Fibroblast of skin of scalp (primary cell): ENCODE measurements around the gene CCDC93.

Source experiments
- DNase-seq: peaks from one replicate; pipeline ENCODE4 v3.0.0-alpha.2; 2013

CCDC93 gene

DNA sequence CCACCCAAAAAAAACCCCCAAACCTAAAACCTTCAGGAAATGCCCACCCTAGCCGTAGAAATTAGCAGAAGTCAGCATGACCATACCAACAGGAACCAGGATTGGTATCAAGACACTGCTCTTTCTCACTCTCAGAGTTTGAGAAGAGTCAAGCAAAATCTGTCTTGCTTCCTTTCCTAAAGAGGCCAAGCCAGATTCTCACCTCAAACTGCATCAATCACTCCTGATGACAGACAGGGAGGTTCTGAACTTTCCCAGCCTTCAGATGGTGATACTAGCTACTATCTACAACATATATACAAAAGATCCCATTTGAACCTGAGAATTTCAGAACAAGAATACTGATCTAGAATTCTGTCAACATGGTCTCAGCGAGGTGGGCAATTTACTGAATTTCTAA, 29.7 kb downstream of the CCDC93 start:
- DNase-seq, result no peak

DNA sequence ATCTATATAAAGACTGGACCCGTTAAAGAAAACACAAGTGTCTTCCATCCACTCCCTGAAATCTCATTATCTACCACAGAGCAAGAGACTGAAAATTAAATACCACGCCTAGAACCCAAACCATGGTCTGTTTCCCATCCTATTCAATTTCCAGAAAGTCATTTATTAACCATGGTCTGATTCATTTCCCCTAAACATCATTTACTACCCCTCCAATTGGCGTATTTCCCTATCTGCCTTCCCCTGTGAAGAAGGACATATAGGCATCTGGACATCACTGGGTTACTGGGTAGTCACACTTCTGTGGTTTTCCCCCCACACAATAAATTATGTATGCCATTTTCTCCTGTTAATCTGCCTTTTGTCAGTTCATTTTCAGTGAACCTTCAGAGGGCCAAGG, 30.8 kb downstream of the CCDC93 start:
- DNase-seq, result no peak

DNA sequence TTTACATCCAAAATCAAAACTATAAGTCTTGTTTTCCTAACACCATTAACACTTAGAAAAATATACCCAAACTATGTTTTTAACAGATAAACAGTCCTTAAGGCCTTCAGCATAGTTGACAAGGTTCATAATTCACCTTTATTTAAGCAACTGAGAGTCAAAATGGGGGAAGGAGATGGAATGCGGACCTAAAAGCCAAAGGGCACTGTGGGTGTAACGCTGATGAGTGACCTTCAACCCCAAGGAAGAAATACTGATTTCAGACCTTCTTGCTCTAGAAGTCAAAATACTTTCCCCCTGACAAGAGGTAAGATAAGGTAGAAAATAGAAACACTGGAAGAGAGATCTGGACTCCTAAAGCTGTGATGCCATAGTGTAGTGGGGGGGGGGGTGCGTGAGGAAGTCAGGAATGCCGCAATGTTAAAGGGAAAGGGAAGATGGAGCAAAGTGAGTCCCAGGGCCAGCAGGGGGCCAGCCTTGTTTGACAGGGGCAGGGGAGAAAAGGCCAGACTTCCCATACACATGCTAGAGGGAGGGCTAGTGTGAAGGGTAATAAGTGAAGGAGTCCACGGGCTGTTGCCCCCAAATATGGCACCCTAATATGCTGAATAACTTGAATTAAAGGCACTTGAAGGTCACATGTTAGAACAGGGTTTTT, 31.4 kb downstream of the CCDC93 start:
- DNase-seq, result no peak

DNA sequence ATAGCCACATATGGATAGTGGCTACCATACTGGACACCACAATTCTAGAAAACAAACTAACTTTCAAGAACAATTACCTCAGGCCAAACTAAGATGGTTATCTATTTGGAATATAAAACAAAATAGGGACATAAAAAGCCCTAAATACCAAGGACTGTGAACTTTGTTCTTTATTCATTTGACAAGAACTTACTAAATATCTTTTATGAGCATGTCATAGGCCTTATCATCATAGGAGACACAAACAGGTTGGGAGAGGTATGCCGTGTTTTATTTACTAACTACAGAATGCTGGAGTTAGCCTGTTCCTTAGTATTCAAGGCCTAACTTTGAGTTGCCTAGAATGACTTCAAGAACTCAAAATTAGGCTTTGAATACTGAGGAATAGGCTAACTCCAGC, 32.1 kb downstream of the CCDC93 start:
- no peak for DNase-seq

DNA sequence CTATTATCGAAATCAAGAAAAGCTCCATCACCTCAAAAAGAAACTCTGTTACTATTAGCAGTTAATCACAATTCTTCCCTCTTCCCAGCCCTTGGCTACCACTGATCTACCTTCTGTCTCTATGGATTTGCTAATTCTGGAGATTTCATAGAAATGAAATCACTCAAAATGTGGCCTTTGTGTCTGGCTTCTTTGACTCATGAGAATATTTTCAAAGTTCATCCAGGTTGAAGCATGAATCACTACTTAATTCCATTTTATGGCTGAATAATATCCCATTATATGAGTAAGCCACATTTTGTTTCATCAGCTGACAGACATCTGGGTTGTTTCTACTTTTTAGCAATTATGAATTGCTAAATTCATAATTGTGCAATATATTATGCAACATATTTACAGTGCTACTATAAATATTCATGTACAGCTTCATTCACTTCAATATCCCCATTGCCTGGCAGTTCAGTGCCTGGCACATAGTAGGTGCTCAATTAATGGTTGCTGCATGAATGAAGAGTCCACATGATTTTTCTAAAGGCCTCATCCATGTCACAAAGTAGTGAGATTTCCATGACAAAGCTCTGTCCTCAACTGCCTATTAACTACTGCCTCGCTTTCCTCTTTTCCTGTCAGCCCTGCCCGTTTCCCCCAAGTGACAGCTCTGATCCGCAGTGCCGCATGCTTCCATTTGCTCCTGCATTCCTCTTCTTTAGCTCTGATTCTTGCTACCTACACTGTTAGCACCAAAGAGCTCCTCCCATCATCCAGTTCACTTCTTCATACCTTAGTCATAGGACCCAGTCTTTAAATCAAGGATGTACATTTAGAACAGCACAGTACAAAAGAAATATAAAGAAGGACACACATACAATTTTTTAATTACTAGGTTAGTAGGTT, 32.8 kb downstream of the CCDC93 start:
- DNase-seq, result peak; percentile 94

DNA sequence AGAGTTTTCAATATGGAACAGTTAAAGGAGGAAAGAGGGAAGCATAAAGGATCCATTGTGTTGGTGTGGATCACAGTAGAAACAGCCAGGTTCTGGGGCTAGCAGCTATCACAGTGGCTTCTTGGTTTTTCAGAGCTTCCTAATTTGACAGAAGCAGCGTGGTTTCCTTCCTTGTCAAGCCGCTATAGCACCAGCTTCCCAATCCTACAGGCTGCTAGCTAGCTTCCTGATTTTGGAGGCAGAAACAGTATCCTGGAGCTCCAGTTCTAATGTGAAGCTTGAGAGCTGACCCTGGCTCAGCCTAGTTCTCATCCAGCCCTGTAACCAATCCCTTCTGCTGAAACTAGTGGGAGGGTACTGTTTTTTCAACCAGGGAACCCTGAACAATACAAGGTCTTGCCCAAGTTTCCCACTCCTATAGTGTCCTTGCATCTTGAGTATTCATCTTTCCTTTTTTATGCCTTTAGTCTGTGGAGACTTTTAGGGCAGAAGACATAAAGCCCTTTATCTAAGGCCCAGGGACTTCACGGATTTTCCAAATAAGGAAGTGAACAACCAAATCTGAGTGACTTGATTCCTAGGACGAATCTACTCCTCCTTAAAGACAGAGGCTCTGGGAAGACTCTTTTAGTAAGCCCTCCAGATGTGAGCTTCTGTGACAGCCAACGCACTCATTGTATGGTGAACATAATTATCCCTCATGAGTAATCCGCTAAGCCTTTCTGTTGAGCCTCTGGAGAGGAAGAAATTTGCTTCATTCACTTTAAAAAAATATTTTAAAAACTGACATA, 33.8 kb downstream of the CCDC93 start:
- DNase-seq, result peak; percentile 81

DNA sequence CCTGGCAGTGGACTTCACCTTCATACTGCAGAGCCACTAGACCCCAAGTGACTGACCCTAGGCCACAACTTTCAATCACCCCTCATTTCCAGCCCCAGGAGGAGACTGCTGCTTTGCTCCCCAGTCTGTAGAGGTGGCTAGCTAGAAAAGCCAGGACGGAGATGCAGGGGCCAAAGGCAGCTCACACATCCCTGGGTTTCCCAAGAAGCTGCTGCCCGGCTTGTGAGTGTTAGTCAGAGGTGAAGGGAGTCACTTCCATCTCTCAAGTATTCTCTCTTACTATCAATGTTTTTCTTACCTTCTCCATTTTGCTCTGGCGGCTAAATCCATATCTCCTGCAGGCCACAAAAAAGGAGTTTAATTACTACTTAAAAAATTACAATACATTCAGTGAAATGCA, 36.2 kb downstream of the CCDC93 start:
- no peak for DNase-seq

DNA sequence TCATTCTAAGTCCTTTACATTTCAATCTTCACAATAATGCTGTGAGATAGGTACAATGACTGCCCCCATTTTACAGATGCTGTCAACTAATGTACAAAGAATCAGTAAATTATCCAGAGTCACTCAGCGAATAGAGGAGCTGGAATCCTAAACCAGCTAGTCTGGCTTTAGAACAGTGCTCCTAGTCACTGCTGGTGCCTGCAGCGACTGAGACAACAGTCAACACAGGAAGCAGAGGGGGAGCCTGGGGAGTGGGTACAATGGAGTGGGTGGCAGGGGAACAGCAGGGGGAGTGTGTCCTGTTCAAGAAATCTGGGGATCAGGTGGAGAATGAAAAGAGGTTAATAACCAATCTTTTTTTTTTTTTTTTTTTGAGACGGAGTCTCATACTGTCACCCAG, 37.3 kb downstream of the CCDC93 start:
- DNase-seq, result no peak

DNA sequence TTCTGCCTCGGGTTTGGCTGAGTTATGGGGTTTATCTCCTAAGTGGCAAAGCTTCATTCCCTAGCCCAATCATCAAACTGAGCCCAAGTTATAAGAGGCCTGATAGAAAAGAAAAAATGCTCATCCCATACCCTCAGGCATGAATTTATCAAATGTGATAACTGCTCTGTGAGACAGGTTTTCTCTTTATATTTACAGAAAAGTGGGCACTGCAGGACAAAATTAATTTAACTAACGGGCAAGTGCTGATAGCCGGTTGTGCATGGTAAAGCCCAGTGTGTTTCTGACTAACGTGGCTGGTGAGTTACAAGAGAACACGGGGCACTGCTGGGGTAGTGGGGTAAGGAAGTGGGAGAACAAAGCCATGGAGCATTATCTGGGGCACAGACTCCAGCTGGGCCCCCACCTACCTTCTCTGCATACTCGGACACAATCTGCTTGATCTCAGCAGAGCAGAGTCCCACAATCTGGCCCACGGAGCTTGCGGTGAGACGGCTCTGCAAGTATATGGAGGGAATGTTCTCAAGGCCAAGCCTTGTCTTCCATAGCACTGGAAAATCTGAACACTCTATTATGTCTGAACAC, 40.3 kb downstream of the CCDC93 start:
- no peak for DNase-seq

DNA sequence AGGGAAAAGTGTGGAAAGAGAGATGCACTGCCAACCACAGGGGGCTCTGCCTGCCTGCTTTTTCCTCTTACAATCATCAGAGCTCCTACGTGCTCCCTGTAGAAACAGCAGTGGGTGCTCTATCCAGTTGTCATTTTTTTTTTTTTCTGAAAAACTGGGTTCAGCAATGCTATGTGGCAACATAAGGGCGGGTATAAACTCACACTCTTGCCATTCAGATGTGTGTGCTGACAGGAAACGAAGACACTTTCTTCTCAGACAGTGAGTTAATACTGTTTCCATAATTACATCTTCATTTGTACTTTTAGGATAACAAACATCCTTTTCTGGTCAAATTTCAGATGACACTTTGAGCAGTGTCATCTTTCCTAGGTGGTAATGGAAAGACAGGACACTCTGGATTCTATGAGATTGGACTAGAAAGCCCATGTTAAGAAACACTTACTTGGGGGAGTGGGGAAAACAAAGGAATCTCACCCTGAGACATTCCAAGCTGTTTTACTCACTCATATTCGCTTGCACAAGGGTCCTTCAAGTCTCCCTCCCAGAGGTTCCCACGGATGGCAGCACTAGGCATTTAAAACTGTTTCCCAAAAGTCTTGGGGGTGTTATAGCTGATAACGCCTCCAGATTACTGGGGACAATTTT, 41.3 kb downstream of the CCDC93 start:
- peak; percentile 76 for DNase-seq

DNA sequence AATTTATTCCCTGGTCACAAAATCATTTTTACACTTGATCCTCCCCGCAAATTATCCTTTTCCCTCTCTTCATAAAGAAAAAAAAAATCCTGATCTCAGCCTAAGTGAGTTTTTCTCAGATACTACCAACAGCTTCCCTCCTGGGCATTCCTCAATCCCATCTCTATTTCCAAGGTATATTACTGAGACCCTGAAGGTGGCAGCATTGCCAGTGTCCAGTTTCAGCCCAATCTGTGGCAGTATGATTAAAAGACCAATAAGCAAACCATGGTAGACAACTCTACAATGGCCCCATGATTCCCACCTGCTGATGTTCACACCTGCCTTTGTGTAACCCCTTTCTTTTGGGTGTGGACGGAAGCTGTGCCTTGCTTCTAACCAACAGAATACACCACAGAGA, 45.1 kb downstream of the CCDC93 start:
- DNase-seq, result no peak

DNA sequence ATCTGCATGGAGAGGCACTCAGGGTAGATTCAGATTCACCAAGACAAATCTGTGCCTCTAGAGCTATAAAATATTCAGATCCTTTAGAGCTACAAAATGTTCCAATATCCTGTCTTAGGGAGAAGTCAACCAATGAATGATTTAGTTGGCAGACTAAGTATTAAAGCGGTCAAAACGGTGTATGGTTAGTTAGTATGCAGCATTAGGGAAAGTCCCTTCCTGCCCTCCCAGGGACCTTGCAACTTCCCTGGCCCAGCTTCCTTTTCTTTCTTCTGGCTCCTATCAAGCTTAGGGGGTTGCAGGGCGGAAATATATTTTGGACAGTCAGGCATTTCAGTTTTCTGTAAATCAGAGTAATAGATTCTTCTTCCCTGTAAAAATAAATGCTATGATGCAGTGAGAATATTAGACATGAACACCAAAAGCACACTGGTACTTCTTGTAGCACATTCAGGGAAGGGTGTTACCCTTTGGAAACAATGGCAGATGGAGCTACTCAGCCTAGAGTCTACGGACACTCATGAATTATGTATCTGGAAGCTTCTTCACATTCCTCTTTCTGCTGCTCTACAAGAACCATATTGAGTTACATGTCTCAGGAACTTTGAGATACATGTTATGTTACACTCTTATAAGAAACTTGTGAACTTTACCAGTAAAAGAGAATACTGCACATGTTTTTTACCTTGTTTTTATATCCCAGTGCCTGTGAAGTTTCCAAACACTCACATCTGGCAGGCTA, 45.7 kb downstream of the CCDC93 start:
- no peak for DNase-seq

DNA sequence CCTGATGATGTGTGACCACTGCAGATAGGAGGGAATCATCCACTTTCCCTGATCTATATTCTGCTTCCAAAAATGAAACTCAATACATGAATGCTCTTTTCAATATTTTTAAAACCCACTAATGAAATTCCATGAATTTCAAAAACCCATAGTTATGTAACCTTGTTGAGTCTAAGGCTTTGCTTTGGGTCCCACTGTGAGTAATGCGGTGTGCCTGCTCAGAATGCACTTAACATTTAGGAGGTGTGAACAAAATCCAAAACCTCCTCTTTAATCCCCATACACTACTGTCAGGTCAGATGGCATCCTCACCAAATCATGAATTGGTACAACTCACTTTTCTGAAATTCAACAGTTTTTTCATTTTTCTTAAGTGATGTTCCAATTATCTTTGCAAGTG, 50.4 kb downstream of the CCDC93 start:
- peak; percentile 47 for DNase-seq

DNA sequence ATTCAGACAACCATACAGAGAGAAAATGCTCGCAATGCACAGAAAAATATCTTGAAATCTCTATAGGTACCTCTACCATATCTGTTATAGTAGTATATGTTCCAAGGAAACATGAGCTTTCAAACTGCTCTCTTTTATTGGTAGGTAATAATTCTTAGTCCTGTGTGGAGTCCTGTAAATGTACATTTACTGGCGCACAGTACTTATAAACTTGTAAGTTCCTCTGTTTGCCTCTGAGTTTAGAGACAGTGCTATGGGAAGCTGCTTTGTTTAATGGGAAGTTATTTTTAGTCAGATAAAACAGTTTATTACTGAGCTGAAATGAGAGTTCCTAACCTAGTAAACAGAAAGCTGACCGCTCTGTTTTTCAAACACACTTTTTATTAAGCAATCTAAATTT, 52.7 kb downstream of the CCDC93 start:
- no peak for DNase-seq

DNA sequence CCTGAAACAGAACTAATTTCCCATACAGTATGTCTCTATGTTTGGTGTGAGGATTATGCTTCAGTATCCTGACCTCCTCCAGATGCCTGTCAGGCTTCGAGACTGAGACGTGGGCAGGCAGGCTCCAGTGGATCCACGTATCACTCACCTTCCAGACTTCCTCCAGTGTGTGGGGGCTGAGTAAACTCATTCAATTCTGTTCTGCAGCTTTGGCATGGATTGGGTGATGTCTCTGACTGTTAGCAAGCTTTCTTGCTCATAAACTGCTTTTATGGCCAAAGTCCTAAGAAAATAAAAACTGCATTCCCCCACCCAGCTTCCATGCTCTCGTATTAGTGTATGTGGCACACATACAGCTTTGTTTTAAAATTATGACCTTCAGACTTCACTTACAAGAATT, 53.6 kb downstream of the CCDC93 start:
- DNase-seq, result no peak

DNA sequence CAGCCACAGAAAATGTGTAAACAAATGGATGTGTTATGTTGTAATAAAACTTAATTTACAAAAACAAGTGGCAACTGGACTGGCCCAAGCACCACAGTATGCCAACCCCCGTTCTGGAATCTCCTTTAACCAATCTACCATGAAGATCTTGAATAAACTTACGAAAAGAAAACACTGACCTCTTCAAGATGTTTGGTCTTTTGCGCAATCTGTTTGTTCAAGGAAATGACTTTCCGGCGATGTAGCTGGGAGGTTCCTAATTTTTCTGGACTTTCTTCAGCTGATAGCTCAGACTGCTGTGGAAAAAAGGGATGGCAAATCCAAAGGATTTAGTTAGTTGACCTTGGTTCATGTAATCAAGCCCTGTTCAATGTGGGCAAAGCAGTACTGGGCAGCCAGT, 55.7 kb downstream of the CCDC93 start:
- DNase-seq, result peak; percentile 62

DNA sequence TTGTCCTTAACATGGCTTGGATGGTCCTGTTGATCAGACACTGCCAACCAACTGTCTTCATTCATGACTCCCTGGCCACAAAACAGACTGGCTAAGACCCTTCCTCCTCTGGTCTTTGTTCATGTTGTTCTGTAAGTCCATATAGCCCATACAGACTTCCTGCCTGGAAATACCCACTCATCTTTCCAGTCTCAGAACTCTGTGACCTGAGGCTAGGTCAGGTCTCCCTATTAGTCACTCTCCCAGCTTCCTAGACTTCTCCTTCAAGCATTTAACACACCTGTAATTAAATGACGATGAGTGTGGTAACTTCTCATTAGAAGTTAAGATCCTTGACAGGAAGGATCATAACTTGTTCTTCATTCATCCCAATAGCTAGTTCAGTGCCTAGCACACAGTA, 56.3 kb downstream of the CCDC93 start:
- DNase-seq, result no peak

DNA sequence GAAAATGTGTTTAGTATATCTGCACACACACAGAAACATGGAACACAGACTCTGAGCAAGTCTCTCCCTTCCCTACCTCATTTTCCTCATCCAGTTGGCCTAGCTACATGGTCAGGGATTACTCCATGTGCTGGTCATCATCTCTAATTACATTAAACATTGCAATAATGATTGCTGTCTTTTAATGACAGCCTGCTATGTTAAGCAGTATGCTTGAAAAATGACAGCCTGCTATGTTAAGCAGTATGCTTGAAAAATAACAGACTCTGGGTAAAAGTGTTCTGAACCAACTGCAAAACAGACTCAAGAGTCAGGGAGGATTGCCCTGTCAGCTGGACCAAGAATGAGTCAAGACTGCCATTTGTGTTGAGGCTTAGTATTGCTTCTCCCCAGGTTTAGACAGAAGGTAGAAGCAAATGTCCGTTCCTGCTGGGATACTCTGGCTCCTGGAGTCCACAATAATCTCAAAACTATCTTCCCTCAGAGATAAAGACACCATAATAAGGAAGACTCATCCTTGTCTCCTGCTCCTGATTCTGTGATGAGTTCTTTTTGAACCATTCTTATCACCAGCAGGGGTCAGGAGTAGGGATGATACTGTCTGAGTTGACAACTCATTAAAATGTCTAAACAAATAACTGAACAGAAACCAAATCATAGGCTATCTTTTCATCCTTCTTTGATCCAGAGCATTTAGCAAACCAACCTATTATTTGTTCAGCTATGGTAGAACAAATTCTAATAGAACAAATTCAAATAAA, 57.7 kb downstream of the CCDC93 start:
- DNase-seq, result no peak

DNA sequence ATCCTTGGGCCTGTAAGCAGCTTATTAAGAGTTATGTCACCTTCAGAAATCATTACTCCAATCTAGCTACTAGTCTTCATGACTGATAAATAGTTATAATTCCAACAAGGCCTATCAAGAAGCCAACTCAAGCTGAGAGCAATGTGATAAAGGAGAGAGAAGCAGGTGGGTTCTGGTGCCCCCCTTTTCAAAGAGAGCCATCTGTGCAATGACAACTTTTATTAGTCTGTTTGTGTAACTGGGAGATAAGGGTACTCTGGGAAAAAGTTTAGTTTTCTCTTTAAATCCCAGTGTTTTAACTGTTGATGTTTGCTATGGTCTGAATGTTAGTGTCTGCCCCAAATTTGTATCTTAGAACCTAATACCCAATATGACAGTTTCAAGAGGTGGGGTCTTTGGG, 60.6 kb downstream of the CCDC93 start:
- no peak for DNase-seq

DNA sequence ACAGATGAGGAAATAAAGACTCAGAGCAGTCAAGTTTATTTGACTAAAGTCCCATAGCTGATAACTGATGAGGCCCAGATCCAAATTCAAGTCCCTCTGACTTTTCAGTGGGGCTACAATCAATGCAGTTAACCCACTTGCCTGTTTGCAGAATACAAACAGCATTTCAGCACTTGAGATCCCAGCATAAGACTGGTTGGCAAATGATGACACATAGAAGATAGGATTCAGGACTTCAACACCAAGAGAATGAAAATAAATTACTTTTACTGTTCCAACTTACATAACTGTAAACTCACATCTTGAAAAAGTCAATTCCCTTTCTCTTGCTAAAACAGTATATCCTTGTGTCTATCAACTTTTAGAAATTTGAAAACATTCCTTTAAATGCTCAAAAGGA, 61.2 kb downstream of the CCDC93 start:
- no peak for DNase-seq

DNA sequence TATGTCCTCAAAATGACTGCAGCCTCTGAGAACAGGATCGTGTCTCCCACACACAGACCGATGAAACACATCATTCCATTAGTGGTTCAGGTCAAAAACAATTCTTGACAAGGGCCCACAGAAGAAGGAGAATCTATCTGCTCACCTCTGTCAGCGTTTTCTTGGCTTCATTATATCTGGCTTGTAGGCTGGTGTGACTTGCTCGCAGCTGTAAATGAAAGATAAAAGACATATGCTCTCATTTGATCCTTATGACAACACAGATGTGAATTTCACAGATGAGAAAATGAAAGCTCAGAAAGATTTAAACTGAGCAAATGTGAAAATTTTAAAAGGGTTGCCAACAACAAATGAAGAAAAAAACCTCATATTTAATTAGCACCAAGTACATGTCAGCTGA, 61.6 kb downstream of the CCDC93 start:
- DNase-seq, result no peak
